H1 (cell line): ENCODE measurements around the gene LRRTM2. TPM values are rescaled to one million over a fixed set of nuclear protein-coding genes. Genes with fewer than 3 reads are reported as not detected.

ENCODE experiments used
- ASH2L ChIP-seq: fragments of 200-600, 300-600 bp; sonication (generic); IDR thresholded peaks from one replicate; pipeline ENCODE4 v1.7.1; 2017; ENCODE audit warnings: low read length
- BCL11A ChIP-seq, 2 experiments: IDR thresholded peaks; one replicate each; pipeline ENCODE4 v1.6.1; 2011; ENCODE audit warnings: low read depth in 2 of 2, low read length in 2 of 2, mild to moderate bottlenecking in 2 of 2
- CHD7 ChIP-seq: fragments of 300-600 bp; sonication (generic); IDR thresholded peaks from 2 replicates; pipeline ENCODE4 v1.7.1; 2012; ENCODE audit warnings: low read length, moderate library complexity, mild to moderate bottlenecking, inconsistent platforms; ENCODE audit not compliant: insufficient replicate concordance
- NRF1 ChIP-seq: IDR thresholded peaks from 2 replicates; pipeline ENCODE4 v1.6.1; 2011; ENCODE audit warnings: mild to moderate bottlenecking, low read depth, low read length, improper control_type of control experiment
- polyA plus RNA-seq, 7 experiments: library from polyadenylated mRNA; depleted of rRNA in 3 of 7; stranded (reverse) in 5 of 7; unstranded in 2 of 7; fragments of >200 nt in 5 of 7; fragments of 200-250 nt in 2 of 7; gene quantifications; 1 replicate in 5 of 7; 2 replicates in 1 of 7; 4 replicates in 1 of 7; pipeline versions ENCODE4 v1.2.1 to v1.2.3, GENCODE V29; 2011 to 2013; ENCODE audit warnings: missing spikeins in 2 of 7, mixed read lengths in 2 of 7
- total RNA-seq: library from RNA; stranded (reverse); fragmentation: NEBNext Ultra II Directional; extraction: Animal tissue kit (Norgen Biotek cat#: 25700); gene quantifications from 2 replicates; pipeline ENCODE4 v1.2.1, GENCODE V29; 2021
- TF ChIP-seq, protein P1 (sequence below): IDR thresholded peaks from 2 replicates; pipeline ENCODE4 v1.6.1; 2011; ENCODE audit warnings: low read length, improper control_type of control experiment

The LRRTM2 gene
- total and polyA plus RNA-seq, 2 of the 8 experiments (the other 6 are each of a cell fraction or from before 2014, with no cell fraction given), result not detected

DNA sequence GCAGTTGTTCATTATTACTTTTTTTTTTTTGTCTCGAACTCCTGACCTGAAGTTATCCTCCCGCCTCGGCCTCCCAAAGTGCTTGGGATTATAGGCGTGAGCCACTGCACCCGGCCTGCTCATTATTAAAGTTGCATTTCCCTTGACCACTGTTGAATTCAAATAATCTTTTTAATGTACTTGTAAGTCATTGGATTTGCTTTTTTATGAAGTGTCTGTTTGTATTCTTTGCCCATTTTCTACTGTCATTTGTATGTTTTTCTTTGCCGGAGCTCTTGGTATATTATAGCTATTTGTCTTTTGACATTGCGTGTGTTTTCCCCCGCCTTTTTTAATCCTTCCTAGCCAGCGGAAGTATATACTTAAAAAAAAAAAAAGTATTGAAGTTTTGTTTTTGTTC, 22.0 kb downstream of the LRRTM2 start (continued):
- TF ChIP-seq, protein P1, sequence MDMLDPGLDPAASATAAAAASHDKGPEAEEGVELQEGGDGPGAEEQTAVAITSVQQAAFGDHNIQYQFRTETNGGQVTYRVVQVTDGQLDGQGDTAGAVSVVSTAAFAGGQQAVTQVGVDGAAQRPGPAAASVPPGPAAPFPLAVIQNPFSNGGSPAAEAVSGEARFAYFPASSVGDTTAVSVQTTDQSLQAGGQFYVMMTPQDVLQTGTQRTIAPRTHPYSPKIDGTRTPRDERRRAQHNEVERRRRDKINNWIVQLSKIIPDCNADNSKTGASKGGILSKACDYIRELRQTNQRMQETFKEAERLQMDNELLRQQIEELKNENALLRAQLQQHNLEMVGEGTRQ, result no peak
- no peak for TF ChIP-seq NRF1
- no peak for TF ChIP-seq CHD7
- no peak for TF ChIP-seq BCL11A (IDR thresholded peaks at IDR 0.05; ENCODE audit: low read depth in 2 of 2, low read length in 2 of 2)
- no peak for TF ChIP-seq ASH2L
